ENCODE measurements around the gene SRGAP2C. TPM values are rescaled to one million over a fixed set of nuclear protein-coding genes. Genes with fewer than 3 reads are reported as not detected.
"Not testable (repeated sequence)": the region's sequence is repeated elsewhere in the genome, so short reads cannot be mapped to it uniquely, and the experiment has no call there.

SRGAP2C gene
- total RNA-seq, 4 donors from 2014 or later: 2.5 to 6.0 (median 3.5) TPM

GRCh38 chr1:121214544-121215156 is 29.9 kb downstream of the SRGAP2C start:
- H3K4me1 ChIP-seq; intact Hi-C loops (cut with DNase I; ENCODE audit: low total_unique reads); ATAC-seq; in situ Hi-C loops (cut with MboI; ENCODE audit: low sequenced_read_pairs in 4 of 4); H3K4me3 ChIP-seq; H3K27me3 ChIP-seq; H3K27ac ChIP-seq; H3K36me3 ChIP-seq; DNase-seq; H3K9me3 ChIP-seq: not testable (repeated sequence)

- H3K4me1 ChIP-seq; intact Hi-C loops (cut with DNase I; ENCODE audit: low total_unique reads); in situ Hi-C loops (cut with MboI; ENCODE audit: low sequenced_read_pairs in 4 of 4): not testable (repeated sequence)
Observed at GRCh38 chr1:121215699-121216417, 31.1 kb downstream of the SRGAP2C start.

DNA sequence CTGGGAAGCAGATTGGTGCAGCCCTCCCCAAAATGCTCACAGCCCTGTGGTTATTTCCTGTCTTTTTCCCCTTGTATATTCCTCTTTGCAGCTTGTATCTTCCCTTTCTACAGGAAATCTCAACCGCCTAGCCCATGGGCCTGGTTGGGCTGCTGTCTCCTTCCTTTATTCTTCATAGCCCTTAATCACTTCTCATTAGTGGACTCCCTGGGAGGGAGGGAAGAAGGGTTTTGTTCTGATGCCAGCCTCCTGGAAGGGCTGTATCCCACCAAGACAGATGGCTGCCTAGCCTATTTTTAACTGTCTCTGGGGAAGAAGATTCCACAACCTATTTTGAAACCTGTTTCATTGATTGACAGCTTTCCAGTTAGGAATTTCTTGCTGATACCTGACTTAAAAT is 31.9 kb downstream of the SRGAP2C start:
- H3K4me1 ChIP-seq; in situ Hi-C loops (cut with MboI; ENCODE audit: low sequenced_read_pairs in 4 of 4); H3K36me3 ChIP-seq; H3K9me3 ChIP-seq; DNase-seq; H3K27me3 ChIP-seq; H3K4me3 ChIP-seq; intact Hi-C loops (cut with DNase I; ENCODE audit: low total_unique reads); ATAC-seq; H3K27ac ChIP-seq: not testable (repeated sequence)

More at GRCh38 chr1:121215699-121216417, 31.1 kb downstream of the SRGAP2C start:
- not testable (repeated sequence) for ATAC-seq, DNase-seq, H3K27ac ChIP-seq, H3K27me3 ChIP-seq, H3K4me3 ChIP-seq, H3K9me3 ChIP-seq, H3K36me3 ChIP-seq

DNA sequence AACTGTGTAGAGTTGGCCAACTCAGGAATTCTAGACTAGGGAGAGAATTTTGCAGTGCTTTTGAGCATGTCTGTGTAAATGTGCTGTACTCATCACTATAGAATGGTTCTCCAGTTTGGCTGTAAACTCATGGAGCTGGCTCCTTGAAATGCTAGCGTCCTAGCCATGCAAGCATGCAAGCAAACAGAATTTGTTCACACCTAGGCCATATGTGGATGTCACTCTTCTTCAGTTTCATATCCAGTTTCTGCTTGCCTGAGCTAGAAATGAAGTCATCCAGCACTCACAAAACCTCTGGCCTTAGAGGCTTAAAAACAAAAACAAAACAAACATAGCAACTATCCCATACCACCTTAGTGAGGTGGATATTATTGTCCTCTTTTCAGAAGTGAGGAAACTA is 37.0 kb downstream of the SRGAP2C start:
- H3K9me3 ChIP-seq; in situ Hi-C loops (cut with MboI; ENCODE audit: low sequenced_read_pairs in 4 of 4); H3K36me3 ChIP-seq; H3K27ac ChIP-seq; H3K4me3 ChIP-seq; ATAC-seq; intact Hi-C loops (cut with DNase I; ENCODE audit: low total_unique reads); H3K27me3 ChIP-seq; DNase-seq; H3K4me1 ChIP-seq: not testable (repeated sequence)

DNA sequence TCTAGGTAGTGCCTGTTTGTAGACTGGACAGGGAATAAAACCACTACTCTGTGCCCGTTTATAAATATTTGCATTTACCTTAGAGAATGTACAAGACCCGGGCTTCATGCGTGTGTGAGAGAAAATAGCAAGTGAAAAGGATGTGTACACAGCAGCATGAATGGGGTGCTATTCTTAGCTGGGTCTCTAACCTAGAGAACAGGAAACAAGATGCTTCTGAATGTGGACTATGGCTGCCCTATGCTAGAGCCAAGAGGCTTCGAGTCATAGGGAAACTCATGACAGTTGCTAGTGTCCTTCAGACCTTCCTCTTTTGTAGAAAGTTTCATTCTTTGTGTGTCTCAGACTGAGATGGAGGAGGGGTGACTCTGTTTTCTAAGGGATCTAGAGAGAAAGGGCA is 39.9 kb downstream of the SRGAP2C start:
- in situ Hi-C loops (cut with MboI; ENCODE audit: low sequenced_read_pairs in 4 of 4); H3K27ac ChIP-seq; H3K4me1 ChIP-seq; H3K36me3 ChIP-seq; intact Hi-C loops (cut with DNase I; ENCODE audit: low total_unique reads); H3K4me3 ChIP-seq; H3K27me3 ChIP-seq; H3K9me3 ChIP-seq; DNase-seq: not testable (repeated sequence)
- peak; percentile 33 to 65 for ATAC-seq

GRCh38 chr1:121226295-121226904 is 41.6 kb downstream of the SRGAP2C start:
- H3K27ac ChIP-seq; H3K4me3 ChIP-seq; ATAC-seq; in situ Hi-C loops (cut with MboI; ENCODE audit: low sequenced_read_pairs in 4 of 4); H3K36me3 ChIP-seq; DNase-seq; H3K27me3 ChIP-seq; H3K4me1 ChIP-seq; H3K9me3 ChIP-seq; intact Hi-C loops (cut with DNase I; ENCODE audit: low total_unique reads): not testable (repeated sequence)

GRCh38 chr1:121226925-121227324 is 42.1 kb downstream of the SRGAP2C start:
- DNase-seq; ATAC-seq; intact Hi-C loops (cut with DNase I; ENCODE audit: low total_unique reads); in situ Hi-C loops (cut with MboI; ENCODE audit: low sequenced_read_pairs in 4 of 4); H3K9me3 ChIP-seq; H3K4me3 ChIP-seq; H3K4me1 ChIP-seq; H3K27ac ChIP-seq; H3K36me3 ChIP-seq; H3K27me3 ChIP-seq: not testable (repeated sequence)

DNA sequence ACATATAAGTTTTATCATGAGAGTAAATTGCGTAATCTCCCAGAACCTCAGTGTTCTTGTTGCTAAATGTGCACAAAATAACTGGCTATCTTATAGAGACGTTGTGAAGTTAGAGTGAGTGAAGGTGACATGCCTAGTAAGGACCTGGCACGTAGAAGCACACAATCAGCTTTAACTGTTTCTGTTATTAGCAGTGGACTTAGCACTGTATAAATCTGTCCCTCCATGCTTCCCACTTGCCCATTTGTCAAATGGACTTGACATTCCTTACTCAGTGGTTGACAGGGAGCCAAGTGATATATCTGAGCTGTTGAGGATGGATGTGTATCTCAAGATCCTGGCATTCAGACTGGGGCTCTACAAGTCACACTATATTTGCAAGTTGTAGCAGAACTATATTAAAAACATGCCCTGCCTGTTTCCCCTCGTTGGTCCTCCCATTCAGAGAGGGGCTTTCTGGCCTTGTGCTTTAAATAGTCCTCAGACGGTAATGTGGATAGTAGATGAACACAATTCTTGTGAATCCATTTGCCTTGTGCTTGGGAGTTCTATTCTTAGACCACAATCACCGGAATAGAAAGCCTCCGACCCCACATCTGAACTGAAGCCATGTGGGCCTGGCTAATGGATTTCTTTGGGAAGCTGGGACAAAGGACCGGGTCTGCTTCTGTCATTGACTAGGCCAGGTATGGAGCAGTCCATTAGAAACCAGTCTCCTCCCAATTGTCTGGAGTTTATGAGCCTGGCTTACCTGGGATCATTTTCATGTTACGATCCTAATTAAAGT is 43.0 kb downstream of the SRGAP2C start:
- H3K36me3 ChIP-seq; H3K4me3 ChIP-seq; intact Hi-C loops (cut with DNase I; ENCODE audit: low total_unique reads); H3K27me3 ChIP-seq; H3K4me1 ChIP-seq; ATAC-seq; H3K9me3 ChIP-seq; H3K27ac ChIP-seq; in situ Hi-C loops (cut with MboI; ENCODE audit: low sequenced_read_pairs in 4 of 4); DNase-seq: not testable (repeated sequence)

DNA sequence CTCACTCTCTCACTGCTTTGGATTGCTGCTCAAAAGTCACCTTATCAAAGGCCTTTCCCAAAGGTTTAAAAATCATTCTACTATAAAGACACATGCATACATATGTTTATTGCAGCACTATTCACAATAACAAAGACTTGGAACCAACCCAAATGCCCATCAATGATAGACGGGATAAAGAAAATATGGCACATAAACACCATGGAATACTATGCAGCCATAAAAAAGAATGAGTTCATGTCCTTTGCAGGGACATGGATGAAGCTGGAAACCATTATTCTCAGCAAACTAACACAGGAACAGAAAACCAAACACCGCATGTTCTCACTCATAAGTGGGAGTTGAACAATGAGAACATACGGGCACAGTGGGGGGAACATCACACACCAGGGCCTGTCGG is 45.9 kb downstream of the SRGAP2C start:
- H3K27me3 ChIP-seq; H3K36me3 ChIP-seq; DNase-seq; intact Hi-C loops (cut with DNase I; ENCODE audit: low total_unique reads); H3K4me3 ChIP-seq; ATAC-seq; H3K4me1 ChIP-seq; H3K27ac ChIP-seq; in situ Hi-C loops (cut with MboI; ENCODE audit: low sequenced_read_pairs in 4 of 4); H3K9me3 ChIP-seq: not testable (repeated sequence)

GRCh38 chr1:121232445-121233125 is 47.8 kb downstream of the SRGAP2C start:
- H3K9me3 ChIP-seq; in situ Hi-C loops (cut with MboI; ENCODE audit: low sequenced_read_pairs in 4 of 4); DNase-seq; H3K4me3 ChIP-seq; ATAC-seq; H3K36me3 ChIP-seq; H3K4me1 ChIP-seq; H3K27me3 ChIP-seq; H3K27ac ChIP-seq; intact Hi-C loops (cut with DNase I; ENCODE audit: low total_unique reads): not testable (repeated sequence)

Measured in gastrocnemius medialis (tissue), 4 donors.